ENCODE data around the gene PAPOLG.

DNA sequence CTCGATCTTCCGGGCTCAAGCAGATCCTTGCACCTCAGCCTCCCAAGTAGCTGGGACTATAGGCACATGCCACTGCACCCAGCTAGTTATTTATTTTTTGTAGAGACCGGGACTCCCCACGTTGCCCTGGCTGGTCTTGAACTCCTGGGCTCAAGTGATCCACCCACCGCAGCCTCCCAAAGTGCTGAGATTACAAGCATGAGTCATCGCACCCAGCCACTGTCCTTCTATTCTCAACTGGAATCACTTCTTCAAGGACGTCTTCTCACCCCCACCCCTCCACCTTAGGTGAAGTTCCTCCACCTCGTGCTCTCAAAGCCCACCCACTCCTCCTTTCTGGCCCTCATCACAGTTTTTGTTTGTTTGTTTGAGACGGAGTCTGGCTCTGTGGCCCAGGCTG is 71.3 kb downstream of the PAPOLG start:
- TF ChIP-seq REST (IDR thresholded peaks at IDR 0.05; ENCODE audit: insufficient read depth in 1 of 2, low read depth in 2 of 2, low read length in 2 of 2) (no peak), POLR2AphosphoS5 (IDR thresholded peaks at IDR 0.05; ENCODE audit: low read depth, low read length) (no peak), TAF1 (IDR thresholded peaks at IDR 0.05; ENCODE audit: borderline replicate concordance, insufficient read depth, low read length) (no peak)
